Liver (tissue), 9 donors: ENCODE results near the gene PES1. TPM values are rescaled to one million over a fixed set of nuclear protein-coding genes. Genes with fewer than 3 reads are reported as not detected.

ENCODE experiments used
- DNase-seq: peaks from one replicate; pipeline ENCODE4 v3.0.0-alpha.2; 2017; ENCODE audit warnings: low spot score
- H3K27ac ChIP-seq, 2 donors: one replicate each; pipeline ENCODE4 v1.7.0; 2013; ENCODE audit warnings: inconsistent platforms in 2 of 2, low read length in 2 of 2, control low read depth in 1 of 2, low read depth in 1 of 2, mild to moderate bottlenecking in 1 of 2
- H3K27me3 ChIP-seq, 4 donors: one replicate each; pipeline versions ENCODE4 v1.6.1 to v1.7.0; 2013; ENCODE audit warnings: low read length in 3 of 4, inconsistent platforms in 1 of 4, mild to moderate bottlenecking in 1 of 4, moderate library complexity in 1 of 4; ENCODE audit not compliant: control insufficient read depth in 4 of 4, insufficient read depth in 4 of 4
- H3K36me3 ChIP-seq, 4 donors: one replicate each; pipeline versions ENCODE4 v1.6.1 to v1.7.0; 2013; ENCODE audit warnings: low read length in 3 of 4, mild to moderate bottlenecking in 3 of 4, low read depth in 1 of 4, moderate library complexity in 1 of 4; ENCODE audit not compliant: control insufficient read depth in 4 of 4, insufficient read depth in 3 of 4
- H3K4me1 ChIP-seq, 4 donors: one replicate each; pipeline versions ENCODE4 v1.6.1 to v1.7.0; 2013; ENCODE audit warnings: low read length in 3 of 4, mild to moderate bottlenecking in 3 of 4, moderate library complexity in 1 of 4; ENCODE audit not compliant: control insufficient read depth in 4 of 4, insufficient read depth in 4 of 4
- H3K4me3 ChIP-seq, 3 donors: one replicate each; pipeline versions ENCODE4 v1.6.1 to v1.7.0; 2013; ENCODE audit warnings: low read length in 3 of 3, control low read depth in 1 of 3, low read depth in 1 of 3, mild to moderate bottlenecking in 1 of 3
- H3K9ac ChIP-seq, 2 donors: one replicate each; pipeline ENCODE4 v1.7.0; 2013; ENCODE audit warnings: low read length in 2 of 2, mild to moderate bottlenecking in 2 of 2, moderate library complexity in 2 of 2, control low read depth in 1 of 2, low read depth in 1 of 2
- H3K9me3 ChIP-seq, 4 donors: one replicate each; pipeline versions ENCODE4 v1.6.1 to v1.7.0; 2013; ENCODE audit warnings: low read length in 3 of 4; ENCODE audit not compliant: control insufficient read depth in 4 of 4
- CTCF ChIP-seq: fragments of 150-350 bp; IDR thresholded peaks from 2 replicates; pipeline ENCODE4 v1.5.1; 2017; ENCODE audit warnings: improper control_type of control experiment, low read depth, low read length; ENCODE audit not compliant: missing input control
- EGR1 ChIP-seq, 2 donors: IDR thresholded peaks; 2 replicates each; pipeline ENCODE4 v1.6.1; 2016 to 2018; ENCODE audit warnings: antibody characterized with exemption in 2 of 2, low read depth in 2 of 2
- FOXA1 ChIP-seq: IDR thresholded peaks from 2 replicates; pipeline ENCODE4 v1.6.1; 2016; ENCODE audit warnings: antibody characterized with exemption
- FOXA2 ChIP-seq: IDR thresholded peaks from 2 replicates; pipeline ENCODE4 v1.6.1; 2016; ENCODE audit warnings: antibody characterized with exemption
- GABPA ChIP-seq, 2 donors: IDR thresholded peaks in 1 of 2; conservative IDR thresholded peaks in 1 of 2; 2 replicates each; pipeline ENCODE4 v1.6.1; 2016; ENCODE audit warnings: antibody characterized with exemption in 2 of 2, mild to moderate bottlenecking in 1 of 2, moderate library complexity in 1 of 2
- HNF4A ChIP-seq, 2 donors: conservative IDR thresholded peaks; 2 replicates each; pipeline ENCODE4 v1.6.1; 2016; ENCODE audit warnings: antibody characterized with exemption in 2 of 2, mild to moderate bottlenecking in 2 of 2
- HNF4G ChIP-seq: IDR thresholded peaks from 2 replicates; pipeline ENCODE4 v1.6.1; 2016; ENCODE audit warnings: antibody characterized with exemption
- JUND ChIP-seq, 2 donors: IDR thresholded peaks; 2 replicates each; pipeline ENCODE4 v1.6.1; 2016; ENCODE audit warnings: antibody characterized with exemption in 2 of 2
- MAX ChIP-seq: IDR thresholded peaks from 2 replicates; pipeline ENCODE4 v1.6.1; 2016; ENCODE audit warnings: antibody characterized with exemption
- NR2F2 ChIP-seq: IDR thresholded peaks from 2 replicates; pipeline ENCODE4 v1.6.1; 2016; ENCODE audit warnings: antibody characterized with exemption
- RAD21 ChIP-seq, 2 donors: IDR thresholded peaks; 2 replicates each; pipeline ENCODE4 v1.6.1; 2016; ENCODE audit warnings: antibody characterized with exemption in 2 of 2, mild to moderate bottlenecking in 2 of 2
- RXRA ChIP-seq, 2 donors: IDR thresholded peaks; 2 replicates each; pipeline ENCODE4 v1.6.1; 2017 to 2018; ENCODE audit warnings: antibody characterized with exemption in 2 of 2, mild to moderate bottlenecking in 1 of 2
- SP1 ChIP-seq: IDR thresholded peaks from 2 replicates; pipeline ENCODE4 v1.6.1; 2018; ENCODE audit warnings: antibody characterized with exemption, mild to moderate bottlenecking
- TAF1 ChIP-seq: conservative IDR thresholded peaks from 2 replicates; pipeline ENCODE4 v1.6.1; 2016; ENCODE audit warnings: antibody characterized with exemption, mild to moderate bottlenecking
- YY1 ChIP-seq: IDR thresholded peaks from 2 replicates; pipeline ENCODE4 v1.6.1; 2016; ENCODE audit warnings: antibody characterized with exemption, mild to moderate bottlenecking
- ZBTB33 ChIP-seq: IDR thresholded peaks from 2 replicates; pipeline ENCODE4 v1.6.1; 2016; ENCODE audit warnings: antibody characterized with exemption
- WGBS: extraction: QIAGEN DNeasy Blood & Tissue Kit; methylation state at CpG from one replicate; pipeline ENCODE4 v1.1.7; 2013; 5-methylcytosine and 5-hydroxymethylcytosine counted together
- polyA plus RNA-seq, 2 donors: library from polyadenylated mRNA; stranded (reverse) in 1 of 2; unstranded in 1 of 2; fragments of 200-250 nt in 1 of 2; fragments of >200 nt in 1 of 2; fragmentation: Nextera tagmentation in 1 of 2; extraction: Ambion mirVana in 1 of 2; gene quantifications; one replicate each; pipeline versions ENCODE4 v1.2.1 to v1.2.3, GENCODE V29; 2013 to 2015
- total RNA-seq, 2 donors: library from RNA; depleted of rRNA; stranded (reverse); fragments of >200 nt; gene quantifications; one replicate each; pipeline ENCODE4 v1.2.3, GENCODE V29; 2014
- TF ChIP-seq, protein P1 (sequence below): IDR thresholded peaks from 2 replicates; pipeline ENCODE4 v1.6.1; 2016; ENCODE audit warnings: antibody characterized with exemption
- TF ChIP-seq, protein P2 (sequence below): IDR thresholded peaks from 2 replicates; pipeline ENCODE4 v1.6.1; 2016; ENCODE audit warnings: antibody characterized with exemption, mild to moderate bottlenecking
- donor health status: healthy.
- donor health status: healthy.
- donor health status: healthy.
- donor health status: healthy.
- donor health status: healthy.

PES1 gene
- total and polyA plus RNA-seq, 4 donors: 20.0 to 33.1 (median 22.3) TPM

DNA sequence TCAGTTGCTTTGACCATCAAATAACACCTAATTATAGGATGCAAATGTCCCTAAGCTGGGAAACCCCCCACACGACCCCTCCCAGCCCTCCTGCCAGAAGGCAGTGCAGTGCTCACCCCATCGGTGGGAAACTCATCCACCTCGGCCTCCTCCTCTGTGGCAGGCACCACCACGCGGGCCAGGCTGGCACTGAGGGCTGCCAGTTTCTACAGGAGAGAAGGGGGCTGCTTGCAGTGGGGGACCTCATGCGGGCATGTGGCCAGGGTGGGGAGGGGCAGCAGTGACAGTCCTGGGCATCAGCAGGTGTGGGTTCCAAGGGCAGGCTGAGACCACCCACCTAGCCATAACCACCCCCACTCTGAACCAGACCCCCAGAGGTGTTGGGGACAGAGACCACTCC, 10.8 kb downstream of the PES1 start:
- no peak for DNase-seq
- no peaks in the 10 kb centered on the region for H3K4me1 ChIP-seq
- no peaks in the 10 kb centered on the region for H3K27me3 ChIP-seq
- WGBS: 88% methylated on average over 6 of the region's 6 CpGs
- TF ChIP-seq MAX (no peak), HNF4G (no peak), TAF1 (no peak), YY1 (no peak), CTCF (no peak), FOXA1 (no peak), JUND (IDR thresholded peaks at IDR 0.05) (no peak), RAD21 (IDR thresholded peaks at IDR 0.05) (no peak), GABPA (IDR thresholded peaks at IDR 0.05 in 1 of 2, conservative IDR thresholded peaks at IDR 0.05 in 1 of 2) (no peak), ZBTB33 (no peak), RXRA (IDR thresholded peaks at IDR 0.05) (no peak), HNF4A (conservative IDR thresholded peaks at IDR 0.05) (no peak), FOXA2 (no peak), EGR1 (IDR thresholded peaks at IDR 0.05; ENCODE audit: low read depth in 2 of 2) (no peak), NR2F2 (no peak), SP1 (no peak)
- TF ChIP-seq, protein P1, sequence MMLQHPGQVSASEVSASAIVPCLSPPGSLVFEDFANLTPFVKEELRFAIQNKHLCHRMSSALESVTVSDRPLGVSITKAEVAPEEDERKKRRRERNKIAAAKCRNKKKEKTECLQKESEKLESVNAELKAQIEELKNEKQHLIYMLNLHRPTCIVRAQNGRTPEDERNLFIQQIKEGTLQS: no peak
- TF ChIP-seq, protein P2, sequence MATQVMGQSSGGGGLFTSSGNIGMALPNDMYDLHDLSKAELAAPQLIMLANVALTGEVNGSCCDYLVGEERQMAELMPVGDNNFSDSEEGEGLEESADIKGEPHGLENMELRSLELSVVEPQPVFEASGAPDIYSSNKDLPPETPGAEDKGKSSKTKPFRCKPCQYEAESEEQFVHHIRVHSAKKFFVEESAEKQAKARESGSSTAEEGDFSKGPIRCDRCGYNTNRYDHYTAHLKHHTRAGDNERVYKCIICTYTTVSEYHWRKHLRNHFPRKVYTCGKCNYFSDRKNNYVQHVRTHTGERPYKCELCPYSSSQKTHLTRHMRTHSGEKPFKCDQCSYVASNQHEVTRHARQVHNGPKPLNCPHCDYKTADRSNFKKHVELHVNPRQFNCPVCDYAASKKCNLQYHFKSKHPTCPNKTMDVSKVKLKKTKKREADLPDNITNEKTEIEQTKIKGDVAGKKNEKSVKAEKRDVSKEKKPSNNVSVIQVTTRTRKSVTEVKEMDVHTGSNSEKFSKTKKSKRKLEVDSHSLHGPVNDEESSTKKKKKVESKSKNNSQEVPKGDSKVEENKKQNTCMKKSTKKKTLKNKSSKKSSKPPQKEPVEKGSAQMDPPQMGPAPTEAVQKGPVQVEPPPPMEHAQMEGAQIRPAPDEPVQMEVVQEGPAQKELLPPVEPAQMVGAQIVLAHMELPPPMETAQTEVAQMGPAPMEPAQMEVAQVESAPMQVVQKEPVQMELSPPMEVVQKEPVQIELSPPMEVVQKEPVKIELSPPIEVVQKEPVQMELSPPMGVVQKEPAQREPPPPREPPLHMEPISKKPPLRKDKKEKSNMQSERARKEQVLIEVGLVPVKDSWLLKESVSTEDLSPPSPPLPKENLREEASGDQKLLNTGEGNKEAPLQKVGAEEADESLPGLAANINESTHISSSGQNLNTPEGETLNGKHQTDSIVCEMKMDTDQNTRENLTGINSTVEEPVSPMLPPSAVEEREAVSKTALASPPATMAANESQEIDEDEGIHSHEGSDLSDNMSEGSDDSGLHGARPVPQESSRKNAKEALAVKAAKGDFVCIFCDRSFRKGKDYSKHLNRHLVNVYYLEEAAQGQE: no peak
- H3K9ac ChIP-seq: no peak overlapping the region
- no peaks in the 10 kb centered on the region for H3K9me3 ChIP-seq
- peaks cover 27 to 97% (median 57%) of the 10 kb centered on the region in 4 donors for H3K36me3 ChIP-seq
- H3K4me3 ChIP-seq: no peak overlapping the region
- H3K27ac ChIP-seq: no peak overlapping the region
